CD4-positive, alpha-beta T cell treated with Interleukin-15 for 4 hours (primary cell): Measurements from ENCODE around the gene OR7G2.

Experiments used
- DNase-seq: peaks from one replicate; pipeline ENCODE4 v3.0.0-alpha.2; 2020; ENCODE audit warnings: low spot score

Gene OR7G2

DNA sequence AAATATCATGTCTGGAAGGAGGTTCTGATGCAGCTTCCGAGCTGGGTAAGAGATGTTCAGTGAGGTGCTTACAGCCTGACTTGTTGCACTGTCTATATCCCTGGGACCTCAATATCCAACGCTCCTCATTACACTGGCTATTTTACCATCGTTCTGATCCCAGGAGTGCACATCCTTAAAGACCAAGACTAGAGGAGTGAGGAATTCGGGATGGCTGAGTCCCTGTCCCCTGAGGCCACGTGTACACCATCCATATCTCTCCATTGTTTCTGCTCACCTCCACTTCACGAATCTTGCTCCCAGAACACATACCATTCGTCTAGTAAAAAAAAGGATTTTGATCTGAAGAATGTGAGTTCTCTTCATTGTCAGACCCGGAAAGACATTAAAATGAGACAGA lies at the start of gene OR7G2:
Gene OR7G2, minus strand, starts transcription at position 101 of the 400 bp plus-strand sequence. CDS start 4,232 bp downstream, outside the sequence.
- DNase-seq = no peak

DNA sequence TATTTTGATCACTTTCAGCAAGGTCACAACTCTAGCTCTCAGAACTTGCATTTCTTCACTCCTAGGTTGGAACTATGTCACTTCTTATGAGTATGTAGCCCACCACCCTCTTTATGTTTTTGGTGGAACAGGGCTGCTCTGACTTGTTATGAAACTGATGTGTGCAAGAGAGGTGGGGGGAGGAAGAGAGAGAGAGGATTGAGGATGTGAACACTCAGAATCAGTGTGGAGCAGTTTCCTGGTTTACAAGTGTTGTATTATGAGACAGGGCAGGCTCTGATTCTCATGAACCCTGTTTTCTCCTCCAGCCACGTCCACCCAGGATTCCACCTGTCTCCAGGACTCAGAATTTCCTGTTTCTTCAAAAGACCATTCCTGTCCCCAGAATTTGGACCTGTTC lies 49.0 kb upstream of the OR7G2 start:
- DNase-seq = no peak

DNA sequence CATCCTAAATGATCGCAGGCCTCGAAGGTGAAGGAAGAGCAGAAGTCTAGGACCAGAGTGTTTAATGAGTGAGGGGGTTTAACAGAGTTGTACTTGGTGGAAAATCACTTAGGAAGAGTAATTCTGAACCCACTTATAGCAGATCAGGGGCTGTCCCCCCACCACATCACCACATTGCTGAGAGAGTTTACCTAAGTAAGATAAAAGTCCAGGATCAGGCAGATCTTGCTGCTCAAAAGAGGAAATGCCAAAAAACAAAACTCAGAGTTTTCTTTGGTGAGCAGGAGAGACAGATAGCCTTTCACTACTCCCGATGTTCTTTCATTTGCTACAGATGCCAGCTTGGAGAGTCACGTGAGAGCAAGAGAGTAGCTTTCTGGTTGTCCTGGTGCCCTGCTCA lies 48.3 kb upstream of the OR7G2 start:
- DNase-seq = no peak

DNA sequence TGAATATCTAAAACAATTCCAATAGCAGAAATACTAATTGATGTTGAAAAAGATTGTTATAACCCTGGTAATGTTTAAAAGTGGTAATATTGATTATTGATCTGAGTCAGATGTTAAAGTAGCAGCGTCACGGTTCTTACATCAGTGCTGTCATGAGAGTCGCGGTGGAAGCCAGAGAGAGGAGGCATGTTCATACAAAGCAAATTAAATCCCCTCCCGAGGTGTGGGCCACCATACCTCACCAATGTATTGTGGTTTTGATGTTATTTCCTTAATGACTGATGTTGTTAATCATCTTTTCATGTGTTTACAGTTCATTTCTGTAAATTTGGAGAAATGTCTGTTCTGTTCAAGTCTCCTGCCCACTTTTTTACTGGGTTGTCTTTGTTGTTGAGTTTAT lies 44.1 kb upstream of the OR7G2 start:
- peak; percentile 18 for DNase-seq

DNA sequence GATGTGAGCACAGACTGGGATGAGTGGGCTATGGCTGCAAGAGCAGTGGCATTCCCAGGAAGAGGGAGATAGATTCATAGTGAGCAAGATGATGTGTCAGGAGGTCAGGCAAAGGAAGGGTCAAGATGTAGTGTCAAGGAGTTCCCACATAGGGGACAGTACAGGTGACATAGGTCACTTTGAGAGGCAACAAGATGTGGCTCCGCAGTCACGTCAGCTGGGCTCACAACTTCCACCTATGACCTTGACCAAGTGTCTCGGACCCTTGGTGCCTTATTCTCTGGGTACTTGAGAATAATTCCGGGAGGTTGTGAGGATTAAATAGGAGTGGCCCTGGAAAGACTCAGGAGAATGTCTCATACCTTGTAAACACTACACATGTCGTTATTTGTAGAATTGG lies 43.4 kb upstream of the OR7G2 start:
- no peak for DNase-seq

DNA sequence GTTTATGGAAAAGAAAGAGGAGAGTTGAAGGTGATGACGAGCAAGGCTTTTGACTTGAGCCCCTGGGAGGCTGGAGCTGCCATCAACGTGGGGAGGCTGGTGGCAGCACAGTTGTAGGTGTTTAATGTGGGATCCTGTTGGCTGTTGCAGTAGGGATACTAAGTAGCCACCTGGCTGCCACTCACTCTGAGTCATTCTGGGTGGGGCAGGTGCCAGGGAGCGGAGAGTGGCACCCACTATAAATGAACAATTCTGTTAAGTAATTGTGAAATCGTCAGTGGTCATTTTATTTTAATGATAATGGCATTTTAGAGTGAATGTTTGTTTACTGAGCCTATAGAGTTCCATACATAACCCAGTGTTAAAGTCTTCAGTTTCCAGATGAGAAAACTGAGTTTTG lies 42.7 kb upstream of the OR7G2 start:
- DNase-seq = no peak

DNA sequence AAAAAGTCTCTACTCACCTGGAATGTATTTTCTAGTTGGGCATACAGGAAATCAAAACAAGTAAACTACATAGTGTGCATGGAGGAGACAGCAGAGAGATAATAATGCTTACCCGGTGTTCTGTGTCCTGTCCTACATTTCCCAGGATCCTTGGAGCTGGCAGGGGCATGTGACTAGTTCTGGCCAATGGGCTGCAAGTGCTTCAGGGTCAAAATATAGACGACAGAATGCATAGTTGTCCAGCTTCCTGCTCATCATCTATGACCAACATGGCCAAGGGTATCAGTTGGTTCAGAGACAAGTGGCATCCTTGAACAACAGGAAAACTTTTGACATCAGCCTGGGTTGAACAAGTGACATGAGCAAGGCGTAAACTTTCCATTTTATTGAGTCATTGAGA lies 41.4 kb upstream of the OR7G2 start:
- no peak for DNase-seq

DNA sequence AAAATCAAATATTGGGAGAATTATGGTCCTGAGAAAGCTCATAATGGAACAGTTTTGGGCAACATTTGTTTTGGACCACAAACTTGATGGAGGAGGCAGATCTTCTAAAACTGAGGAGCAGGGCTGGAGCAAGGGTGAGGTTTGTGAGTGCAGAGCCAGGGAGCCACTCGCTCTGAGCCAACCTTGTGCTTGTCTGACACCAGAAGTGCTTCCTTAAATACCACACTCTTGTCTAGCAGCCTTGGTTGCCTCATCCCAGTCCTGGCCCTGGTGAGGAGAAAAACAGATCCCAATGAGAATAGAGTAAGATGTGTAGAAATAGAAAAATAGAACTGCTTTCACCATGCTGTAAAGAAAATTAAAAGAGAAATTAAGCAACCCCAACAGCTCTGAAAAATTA lies 39.6 kb upstream of the OR7G2 start:
- no peak for DNase-seq

DNA sequence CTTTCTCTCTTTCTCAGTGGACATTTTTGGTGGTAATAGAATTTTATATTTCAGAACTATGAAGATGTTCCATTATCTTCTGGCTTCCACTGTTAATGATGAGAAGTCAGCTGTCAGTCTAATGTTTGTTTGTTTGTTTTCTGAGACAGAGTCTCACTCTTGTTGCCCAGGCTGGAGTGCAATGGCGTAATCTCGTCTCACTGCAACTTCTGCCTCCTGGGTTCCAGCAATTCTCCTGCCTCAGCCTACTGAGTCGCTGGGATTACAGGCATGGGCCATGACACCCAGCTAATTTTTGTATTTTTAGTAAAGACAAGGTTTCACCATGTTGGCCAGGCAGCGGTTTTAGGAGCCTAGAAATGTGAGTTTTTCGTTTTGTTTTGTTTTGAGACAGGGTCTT lies 37.6 kb upstream of the OR7G2 start:
- DNase-seq = no peak

DNA sequence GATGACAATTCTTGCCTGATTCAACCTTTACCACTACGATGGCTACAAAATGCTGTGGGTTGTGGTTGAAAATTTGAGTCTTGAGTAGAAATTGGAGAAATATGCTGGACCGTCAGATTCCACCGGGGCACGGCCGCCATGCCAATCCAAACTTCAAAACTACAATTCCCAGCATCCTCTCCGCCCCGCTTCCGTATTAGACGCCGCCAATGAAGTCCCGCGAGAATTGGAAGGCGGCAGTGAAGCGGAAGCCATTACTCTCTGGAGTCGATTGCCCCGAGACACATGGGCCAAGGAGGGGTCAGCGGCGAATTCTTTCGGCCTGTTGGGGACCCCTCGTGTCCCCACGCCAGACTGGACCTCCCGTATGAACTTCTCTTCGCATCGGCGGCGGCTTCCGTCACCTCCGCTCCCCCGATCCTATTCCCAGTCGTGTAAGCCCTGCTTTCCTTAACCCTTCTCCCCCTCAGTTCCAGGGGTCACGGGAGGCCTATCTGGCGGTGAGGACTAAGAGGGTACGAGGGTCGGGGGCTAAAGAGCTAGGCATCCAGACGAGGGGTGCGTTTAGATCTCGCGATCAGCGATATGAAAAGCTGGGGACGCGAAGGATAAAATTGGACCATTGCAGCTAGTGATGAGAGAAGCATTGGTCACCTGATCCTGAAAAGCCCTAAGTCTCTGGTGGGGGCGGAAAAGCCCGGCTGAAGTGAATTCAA lies 33.0 kb upstream of the OR7G2 start, which contains the start of gene ZNF317:
Gene ZNF317, plus strand, starts transcription at position 239 of the 716 bp plus-strand sequence. CDS start 15,620 bp downstream, outside the sequence.
- DNase-seq = peak; percentile 92

DNA sequence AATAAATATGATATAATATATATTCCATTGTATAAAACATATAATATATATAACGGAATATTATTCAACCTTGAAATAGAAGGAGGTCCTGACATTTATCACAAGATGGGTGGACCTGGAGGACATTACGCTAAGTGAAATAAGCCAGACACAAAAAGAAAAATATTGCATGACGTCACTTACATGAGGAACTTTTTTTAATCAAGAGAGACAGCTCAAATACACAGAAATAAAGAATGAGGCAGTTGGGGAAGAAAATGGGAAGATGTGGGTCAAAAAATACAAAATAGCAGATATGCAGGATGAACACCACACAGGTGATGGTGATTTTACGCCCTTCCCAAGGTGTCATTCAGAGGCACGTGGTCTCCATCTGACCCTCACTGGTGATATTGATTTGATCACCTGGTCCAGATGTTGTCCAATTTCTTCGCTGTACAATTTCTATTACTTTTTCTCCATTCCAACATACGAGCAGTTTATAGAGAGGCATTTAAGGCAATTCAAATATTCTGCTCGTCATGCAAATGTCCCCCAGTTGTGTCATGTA lies 32.4 kb upstream of the OR7G2 start:
- no peak for DNase-seq

DNA sequence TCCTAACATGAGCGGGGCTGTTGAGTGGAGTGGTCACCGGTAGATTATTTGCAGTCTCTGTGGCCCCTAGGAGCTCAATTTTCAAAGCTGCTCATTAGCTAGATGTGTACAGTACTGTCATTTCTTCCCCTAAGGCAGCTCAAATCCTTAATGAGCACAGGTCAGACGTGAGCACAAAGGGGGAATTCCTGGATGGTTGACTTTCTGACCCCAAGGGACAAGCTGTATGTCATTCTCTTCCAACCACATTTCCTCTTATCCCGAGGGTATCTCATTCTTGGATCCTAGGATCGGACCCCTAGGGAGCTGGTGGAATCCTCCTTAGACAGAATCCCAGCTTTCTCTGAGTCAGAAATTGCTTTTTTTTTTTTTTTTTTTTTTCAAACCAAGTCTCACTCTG lies 25.1 kb upstream of the OR7G2 start:
- DNase-seq = no peak

DNA sequence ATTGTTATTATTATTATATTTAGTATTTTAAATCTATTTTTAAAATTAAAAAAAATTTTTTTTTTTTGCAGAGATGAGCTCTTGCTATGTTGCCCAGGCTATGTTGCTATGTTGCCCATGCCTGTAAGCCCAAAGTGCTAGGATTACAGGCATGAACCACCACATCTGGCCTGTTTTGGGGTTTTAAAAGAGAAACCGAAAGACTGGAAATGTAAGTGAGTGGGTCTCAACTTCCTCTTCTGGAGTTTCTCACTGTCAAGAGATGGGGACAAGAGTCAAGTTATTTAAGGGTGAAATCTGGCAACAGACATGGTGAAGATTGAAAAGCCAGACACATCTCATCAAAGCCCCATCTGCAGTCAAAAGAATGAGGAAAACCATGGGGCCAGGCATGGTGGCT lies 23.7 kb upstream of the OR7G2 start:
- DNase-seq = no peak

DNA sequence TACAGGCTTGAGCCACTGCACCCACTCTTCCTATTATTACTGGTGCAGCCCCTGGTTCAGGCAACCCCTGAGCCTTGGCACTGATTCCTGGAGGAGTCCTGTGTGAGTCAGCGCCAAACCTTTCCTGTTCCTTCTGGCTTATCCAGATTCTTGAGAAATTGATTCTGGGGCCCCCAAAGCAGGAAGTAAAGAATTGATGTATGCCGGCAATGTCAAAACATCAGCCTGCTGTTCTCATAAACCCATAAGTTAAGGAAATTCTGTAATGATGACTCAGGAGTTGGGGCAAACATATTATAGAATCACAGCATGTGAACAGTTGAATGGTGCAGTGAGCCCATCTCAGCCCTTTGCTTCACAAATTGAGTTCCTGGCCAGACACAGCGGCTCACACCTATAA lies 20.9 kb upstream of the OR7G2 start:
- DNase-seq = no peak

DNA sequence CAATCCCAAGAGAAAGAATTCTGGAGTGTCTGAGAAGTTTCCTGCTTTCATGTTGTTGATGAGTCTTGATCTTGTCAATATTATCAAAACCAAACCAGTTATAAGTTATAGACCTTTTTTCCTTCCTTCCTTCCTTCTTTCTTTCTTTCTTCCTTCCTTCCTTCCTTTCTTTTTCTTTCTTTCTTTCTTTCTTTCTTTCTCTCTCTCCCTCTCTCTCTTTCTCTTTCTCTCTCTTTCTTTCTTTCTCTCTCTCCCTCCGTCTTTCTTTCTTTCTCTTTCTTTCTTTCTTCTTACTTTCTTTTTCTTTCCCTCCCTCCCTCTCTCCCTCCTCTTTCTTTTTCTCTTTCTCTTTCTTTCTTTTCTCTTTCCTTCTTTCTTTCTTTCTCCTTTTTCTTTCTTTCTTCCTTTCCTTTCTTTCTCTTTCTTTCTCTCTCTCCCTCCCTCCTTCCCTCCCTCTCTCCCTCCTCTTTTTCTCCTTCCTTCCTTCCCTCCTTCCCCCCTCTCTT lies 19.7 kb upstream of the OR7G2 start, which contains the start of gene OR7G3:
Gene OR7G3, minus strand, starts transcription at position 51 of the 506 bp plus-strand sequence. Its CDS starts 0 bp downstream, at position 51.
- DNase-seq = no peak

DNA sequence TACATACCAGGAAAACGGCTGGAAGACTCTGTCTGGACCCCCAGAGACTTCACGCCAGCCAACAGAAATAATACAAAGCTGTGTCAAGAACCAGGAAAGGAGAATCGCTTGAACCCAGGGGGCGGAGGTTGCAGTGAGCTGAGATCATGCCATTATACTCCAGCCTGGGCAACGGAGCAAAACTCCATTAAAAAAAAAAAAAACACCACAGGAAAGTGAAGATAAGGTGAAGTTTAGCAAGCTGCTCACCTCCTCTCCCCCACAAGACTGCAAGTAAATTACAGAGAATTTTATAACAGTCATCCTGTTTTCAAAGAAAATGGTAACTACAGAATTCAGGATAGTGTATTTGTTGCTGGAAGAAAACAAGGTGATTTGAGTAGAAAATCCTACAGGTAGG lies 9.3 kb upstream of the OR7G2 start:
- DNase-seq = no peak

DNA sequence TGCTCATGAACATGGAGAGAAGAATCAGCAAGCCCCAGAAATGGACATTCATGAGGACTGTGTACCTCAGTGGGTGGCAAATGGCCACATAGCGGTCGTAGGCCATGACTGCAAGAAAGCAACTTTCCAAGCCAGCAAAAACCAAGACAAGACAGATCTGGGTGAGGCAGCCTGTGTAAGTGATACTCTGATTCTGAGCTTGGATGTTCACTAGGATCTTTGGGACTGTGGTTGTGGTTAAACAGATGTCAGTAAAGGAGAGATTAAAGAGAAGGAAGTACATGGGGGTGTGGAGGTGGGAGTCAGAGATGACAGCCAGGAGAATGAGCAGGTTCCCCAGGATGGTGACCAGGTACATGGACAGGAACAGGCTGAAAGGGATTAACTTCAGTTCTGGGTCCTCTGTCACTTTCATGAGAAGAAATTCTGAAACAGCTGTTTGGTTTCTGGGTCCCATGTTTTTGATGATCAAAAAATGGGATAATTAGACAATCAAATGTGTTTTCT lies 8.1 kb upstream of the OR7G2 start, which contains the start of gene OR7G1:
Gene OR7G1, minus strand, starts transcription at position 457 of the 507 bp plus-strand sequence. Its CDS starts 0 bp downstream, at position 457.
- DNase-seq = no peak

DNA sequence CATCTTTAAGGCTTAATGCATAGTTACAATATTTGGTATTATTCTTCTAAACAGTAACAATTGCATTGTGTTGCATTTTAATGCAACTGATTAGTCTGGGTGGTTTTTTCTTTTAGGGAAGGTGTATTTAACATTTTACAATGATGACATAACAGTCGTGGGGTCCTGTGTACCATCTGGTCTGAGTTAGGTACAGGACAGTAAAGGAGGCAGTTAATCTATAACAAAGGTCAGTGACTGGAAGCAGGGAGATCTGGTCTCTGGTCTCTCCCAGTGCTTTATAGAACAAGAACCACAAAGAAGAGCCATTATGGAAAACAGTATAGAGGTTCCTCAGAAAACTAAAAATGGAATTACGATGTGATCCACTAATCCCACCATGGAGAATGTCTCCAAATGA lies 2.7 kb upstream of the OR7G2 start:
- no peak for DNase-seq

DNA sequence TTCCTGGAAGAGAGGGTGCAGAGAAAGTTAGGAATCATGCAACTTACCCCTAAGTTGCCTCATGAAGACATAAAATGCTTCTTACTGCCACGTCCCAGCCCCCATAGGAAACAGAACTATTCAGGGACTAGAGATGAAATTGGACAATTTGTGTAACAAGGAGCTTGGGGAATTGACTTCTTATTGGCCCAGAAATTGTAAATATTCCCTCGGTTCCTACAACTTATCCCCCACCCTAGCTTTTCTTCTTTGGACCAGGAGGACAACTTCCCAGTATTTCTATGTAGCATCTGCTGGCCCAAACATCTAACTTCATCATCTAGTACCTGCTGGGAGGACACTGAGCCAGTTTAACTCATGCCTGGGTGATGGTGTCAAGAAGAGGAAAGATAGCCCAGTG lies 20.5 kb downstream of the OR7G2 start, which contains the start of gene OR1M1:
Gene OR1M1, plus strand, starts transcription at position 301 of the 400 bp plus-strand sequence. CDS start 6,184 bp downstream, outside the sequence.
- no peak for DNase-seq

DNA sequence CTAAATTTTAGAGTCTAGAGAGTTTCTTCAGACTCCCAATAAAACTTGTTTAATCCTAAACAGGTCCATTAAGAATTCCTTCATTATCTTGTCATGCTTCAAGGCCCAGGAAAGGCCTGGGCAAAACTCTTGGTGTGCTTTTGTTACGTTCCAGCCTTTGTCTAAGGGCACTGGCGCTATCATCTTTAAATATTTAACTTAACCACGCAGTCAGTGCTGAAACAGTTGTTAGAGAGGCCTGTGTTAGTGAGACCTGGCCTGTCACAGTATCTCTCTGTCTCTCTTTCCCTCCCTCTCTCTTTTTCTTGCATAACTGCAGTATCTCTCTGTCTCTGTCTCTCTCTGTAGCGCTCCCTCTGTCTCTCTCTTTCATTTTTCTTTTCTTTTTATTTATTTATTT lies 28.6 kb downstream of the OR7G2 start:
- DNase-seq = no peak

DNA sequence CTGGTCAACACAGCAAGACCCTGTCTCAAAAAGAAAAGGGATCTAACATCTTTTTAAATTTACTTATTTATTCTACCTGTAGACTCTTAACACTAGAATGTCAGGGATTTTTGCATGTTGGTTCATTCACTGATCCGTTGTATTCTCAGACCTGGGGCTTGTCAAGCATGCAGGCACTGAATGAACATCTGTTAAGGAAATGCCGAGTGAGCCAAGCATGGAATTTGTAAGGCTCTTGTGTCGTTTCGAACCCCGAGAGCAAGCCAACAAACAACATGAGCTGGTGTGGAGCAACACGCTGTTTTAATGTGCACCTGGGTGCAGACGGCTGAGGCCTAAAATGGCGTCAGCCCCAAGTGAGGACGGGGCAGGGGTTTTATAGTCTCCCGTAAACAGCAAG lies 30.4 kb downstream of the OR7G2 start:
- DNase-seq = no peak

DNA sequence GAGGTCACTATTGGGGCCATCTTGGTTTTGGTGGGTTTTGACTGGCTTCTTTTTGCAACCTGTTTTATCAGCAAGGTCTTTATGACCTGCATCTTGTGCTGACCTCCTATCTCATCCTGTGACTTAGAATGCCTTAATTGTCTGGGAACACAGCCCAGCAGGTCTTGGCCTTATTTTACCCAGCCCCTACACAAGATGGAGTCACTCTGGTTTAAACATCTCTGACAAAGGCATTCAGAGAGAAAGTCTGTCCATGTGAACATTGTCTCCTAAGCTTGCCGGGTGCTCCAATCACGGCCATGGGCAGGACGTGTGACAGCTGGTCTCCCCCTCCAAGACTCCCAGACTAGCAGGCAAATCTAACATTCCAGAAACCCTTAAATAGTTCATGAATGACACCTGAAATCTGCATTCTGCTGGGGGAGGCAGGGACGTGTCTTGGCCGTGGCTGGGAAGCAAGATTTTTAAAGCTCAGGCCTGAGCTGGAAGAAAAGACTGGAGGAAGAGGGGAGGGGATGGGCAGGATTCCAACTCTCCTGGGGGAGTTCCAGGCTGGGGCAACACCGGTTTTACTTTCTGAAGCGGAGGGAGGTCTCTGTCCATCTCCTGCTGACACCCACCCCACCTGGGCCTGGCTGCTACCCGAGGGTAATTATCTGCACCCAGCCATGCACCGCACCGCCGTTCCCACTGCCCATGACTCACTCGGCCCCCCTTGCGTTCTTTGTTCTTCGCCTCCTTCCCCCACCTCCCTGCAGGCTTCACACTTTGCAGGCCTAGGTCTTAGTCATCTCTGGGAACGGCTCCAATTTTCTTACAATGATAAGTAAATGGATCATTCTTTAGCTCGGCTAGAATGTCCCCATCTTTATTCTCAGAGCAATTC lies 32.0 kb downstream of the OR7G2 start:
- DNase-seq = no peak
